HG03521 (cell line): Measurements from ENCODE around the gene SLC25A42.

Source experiments
- ATAC-seq: cut with Tn5 transposase; IDR thresholded peaks from one replicate; pipeline ENCODE4 v1.9.1; 2021; ENCODE audit warnings: mild to moderate bottlenecking, moderate library complexity; ENCODE audit not compliant: unreplicated experiment

The SLC25A42 gene

DNA sequence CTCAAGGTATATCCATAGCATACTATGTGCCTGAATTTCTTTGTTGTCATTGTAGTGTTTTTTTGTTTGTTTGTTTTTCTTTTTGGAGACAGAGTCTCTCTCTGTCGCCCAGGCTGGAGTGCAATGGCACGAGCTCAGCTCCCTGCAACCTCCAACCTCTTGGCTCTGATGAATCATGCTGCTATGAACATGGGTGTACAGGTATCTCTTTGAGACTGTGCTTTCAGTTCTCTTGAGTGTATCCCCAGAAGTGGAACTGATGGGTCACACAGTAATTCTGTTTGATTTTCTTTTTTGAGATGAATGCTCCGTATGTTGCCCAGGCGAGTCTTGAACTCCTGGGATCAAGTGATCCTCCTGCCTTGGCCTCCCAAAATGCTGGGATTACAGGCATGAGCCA lies 13.7 kb upstream of the SLC25A42 start:
- ATAC-seq = no peak

DNA sequence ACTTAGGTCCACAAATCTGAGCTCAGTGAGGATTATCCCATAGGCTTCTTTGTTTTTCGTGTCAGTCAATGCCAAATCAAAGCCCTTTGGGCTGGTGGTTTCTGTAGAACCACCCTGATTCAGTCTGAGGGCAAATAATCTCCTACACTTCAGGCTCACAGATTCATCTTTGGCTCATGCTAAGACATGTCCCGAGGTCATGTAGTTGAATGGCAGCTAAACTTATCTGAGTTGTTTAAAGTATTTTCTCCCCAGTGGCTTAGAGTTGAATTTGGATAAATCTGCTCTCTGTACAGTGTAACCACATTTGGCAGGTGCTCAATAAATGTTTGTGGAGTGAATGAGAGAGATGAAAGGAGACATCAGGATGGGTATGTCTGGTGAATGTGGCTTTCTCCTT lies 13.1 kb upstream of the SLC25A42 start:
- ATAC-seq = no peak

DNA sequence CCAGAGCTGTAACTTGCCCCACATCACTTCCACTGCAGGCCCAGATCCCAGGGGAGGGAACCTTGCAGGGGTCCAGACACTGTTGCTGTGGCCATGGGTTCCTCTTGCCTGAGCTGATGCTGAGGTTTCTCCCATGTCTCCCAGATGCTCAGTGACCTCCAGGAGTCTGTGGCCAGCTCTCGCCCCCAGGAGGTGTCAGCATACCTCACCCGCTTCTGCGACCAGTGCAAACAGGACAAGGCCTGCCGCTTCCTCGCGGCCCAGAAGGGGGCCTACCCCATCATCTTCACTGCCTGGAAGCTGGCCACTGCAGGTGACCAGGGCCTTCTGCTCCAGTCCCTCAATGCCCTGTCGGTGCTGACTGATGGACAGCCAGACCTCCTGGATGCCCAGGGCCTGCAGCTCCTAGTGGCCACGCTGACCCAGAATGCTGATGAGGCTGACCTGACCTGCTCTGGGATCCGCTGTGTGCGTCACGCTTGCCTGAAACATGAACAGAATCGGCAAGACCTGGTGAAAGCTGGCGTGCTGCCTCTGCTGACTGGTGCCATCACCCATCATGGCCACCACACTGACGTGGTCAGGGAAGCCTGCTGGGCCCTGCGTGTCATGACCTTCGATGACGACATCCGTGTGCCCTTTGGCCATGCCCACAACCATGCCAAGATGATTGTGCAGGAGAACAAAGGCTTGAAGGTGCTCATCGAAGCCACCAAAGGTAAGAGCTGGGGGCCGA lies 12.1 kb upstream of the SLC25A42 start:
- no peak for ATAC-seq

DNA sequence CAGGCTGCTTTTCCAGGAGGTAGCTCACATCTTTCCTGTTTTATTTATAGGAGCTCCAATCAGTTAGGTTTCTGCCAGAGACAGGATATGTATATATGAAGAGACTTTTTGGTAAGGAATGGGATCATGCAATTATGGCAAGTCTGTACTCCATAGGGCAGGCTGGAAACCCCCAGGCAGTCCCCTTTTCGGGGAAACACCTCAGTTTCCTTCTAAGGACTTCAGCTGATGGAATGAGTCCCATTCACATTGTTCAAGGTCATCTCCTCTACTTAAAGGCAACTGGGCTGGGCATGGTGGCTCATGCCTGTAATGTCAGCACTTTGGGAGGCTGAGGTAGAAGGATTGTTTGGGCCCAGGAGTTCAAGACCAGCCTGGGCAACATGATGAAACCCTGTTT lies 10.9 kb upstream of the SLC25A42 start:
- ATAC-seq = no peak

DNA sequence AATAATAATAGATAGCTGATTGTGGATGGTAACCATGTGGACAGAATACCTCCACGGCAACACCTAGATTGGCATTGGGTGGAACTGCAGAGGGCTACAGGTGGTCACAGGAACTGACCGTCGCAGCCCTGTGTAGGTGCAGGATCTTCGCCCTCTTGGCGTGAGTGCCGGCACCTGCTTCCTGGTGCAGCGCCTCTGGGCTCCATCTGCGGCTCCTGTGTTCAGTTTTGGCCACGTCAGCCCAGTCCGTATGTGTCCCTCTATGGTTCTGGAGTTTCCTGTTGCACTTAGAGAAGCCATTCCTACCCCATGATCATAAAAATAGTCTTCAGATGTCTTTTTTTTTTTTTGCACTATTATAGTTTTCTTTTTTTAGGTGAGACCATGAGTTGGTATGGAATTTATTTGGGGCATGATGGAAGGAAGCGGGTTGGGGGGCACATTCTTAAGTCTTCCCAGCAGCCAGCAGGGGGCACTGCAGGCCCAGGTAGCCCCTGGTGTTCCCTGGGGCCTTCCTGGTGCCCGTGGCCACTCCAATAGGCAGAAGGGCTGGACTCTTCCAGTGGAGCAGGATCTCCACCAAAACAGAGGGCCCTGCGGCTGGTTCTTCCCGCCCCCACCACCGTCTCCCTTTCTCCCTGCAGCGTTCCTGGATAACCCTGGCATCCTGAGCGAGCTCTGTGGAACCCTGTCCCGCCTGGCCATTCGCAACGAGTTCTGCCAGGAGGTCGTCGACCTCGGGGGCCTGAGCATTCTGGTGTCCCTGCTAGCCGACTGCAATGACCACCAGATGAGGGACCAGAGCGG lies 10.1 kb upstream of the SLC25A42 start:
- no peak for ATAC-seq

DNA sequence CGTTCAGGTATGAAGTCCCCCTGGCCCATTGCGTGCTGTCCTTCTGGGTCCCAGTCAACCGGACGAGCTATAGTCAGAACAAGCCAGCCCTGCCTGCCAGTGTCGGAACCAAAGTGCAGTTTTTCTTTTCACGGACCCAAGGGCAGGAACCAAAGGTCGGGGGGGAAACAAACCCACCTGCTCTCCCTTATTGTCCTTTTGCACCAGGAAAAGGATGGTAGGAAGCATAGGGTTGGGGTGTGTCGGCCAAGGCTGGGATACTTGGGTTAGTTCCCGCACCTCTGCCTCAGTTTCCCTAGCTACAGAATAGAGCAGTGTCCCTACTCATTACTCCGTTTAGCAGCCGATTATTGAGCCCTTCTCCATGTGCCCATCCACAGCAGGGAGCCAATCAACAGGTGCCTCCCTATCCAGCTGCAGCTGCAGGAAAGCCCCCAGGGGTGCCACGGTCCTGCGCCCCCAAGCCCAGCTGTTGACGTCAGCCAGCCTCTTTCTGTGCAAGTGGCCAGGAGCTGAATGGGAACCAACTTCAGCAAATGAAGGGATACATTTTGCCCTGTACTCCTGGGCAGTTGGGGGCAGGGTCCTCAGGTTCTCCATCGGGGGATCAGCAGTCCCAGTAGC lies 9.4 kb upstream of the SLC25A42 start:
- no peak for ATAC-seq

DNA sequence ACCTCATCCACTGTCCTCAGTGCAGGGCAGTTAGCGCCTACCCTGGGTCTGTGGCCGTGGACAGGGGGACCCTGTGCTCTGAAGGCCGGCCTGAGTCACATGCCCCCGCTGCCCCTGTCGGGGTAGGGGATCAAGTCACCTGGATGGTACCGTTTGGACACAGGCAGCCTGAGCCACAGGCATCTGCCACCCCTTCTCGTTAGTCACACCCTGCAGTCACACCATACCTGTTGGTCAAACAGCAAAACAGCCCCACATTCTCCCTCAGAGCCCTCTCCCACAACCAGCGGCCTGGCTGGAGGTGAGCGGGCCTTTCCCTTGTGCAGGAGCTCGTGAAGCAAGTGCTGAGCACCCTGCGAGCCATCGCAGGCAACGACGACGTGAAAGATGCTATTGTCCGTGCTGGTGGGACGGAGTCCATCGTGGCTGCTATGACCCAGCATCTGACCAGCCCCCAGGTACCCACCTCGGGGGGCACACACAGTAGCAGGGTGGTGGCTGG lies 8.8 kb upstream of the SLC25A42 start:
- ATAC-seq = no peak

DNA sequence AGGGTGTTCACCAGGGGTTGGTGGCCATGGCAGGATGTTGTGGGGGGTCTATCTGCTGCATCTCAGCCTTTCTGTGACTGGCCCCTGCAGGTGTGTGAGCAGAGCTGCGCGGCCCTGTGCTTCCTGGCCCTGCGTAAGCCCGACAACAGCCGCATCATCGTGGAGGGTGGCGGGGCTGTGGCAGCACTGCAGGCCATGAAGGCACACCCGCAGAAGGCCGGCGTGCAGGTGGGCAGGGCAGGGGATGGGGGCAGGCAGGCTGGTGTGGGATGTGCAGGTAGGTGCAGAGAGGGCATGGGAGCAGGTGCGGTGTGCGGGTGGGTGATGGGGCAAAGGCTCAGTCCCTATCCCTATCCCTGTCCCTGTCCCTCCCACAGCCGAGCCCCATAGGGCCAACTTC lies 8.1 kb upstream of the SLC25A42 start:
- ATAC-seq = no peak

DNA sequence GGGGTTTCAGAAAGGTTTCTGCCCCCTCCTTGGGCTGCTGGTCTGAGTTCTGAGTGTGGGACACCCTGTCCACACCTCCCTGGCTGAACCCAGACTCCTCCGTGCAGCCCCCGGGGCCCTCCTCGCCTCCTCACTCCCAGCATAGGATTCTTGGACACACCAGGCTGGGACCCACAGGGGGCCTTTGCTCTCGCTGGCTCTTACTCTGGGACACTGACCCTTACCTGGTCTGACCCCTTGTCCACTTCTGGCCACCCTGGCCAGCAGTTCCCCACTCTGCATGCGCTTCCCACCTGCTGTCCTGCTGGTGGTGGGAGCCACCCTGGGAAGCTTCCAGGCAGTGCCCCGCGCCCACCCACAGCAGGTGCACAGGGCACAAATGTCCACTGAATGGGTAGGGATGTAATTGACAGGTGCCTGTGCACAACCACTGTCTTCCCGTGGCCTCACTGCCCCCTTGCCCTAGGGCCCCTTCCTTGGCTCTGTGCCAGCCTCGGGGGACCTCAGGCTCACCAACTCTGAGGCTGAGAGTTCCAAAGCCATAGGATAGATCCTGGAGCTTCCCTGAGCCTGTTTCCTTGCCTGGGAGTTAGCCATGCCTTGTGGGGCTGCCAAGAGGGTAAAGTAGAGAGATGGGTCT lies 7.0 kb upstream of the SLC25A42 start:
- no peak for ATAC-seq

DNA sequence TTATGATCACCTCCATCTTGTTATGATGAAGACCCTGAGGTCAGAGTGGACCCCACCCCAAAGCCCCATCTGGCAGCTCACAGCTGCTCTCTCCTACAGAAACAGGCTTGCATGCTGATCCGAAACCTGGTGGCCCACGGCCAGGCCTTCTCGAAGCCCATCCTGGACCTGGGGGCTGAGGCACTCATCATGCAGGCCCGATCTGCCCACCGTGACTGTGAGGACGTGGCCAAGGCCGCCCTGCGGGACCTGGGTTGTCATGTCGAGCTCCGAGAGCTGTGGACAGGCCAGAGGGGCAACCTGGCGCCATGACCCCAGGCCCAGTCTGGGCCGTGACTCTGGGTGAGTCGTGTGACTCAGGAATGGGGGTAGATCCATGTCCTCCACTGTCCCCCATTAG lies 6.5 kb upstream of the SLC25A42 start:
- no peak for ATAC-seq

DNA sequence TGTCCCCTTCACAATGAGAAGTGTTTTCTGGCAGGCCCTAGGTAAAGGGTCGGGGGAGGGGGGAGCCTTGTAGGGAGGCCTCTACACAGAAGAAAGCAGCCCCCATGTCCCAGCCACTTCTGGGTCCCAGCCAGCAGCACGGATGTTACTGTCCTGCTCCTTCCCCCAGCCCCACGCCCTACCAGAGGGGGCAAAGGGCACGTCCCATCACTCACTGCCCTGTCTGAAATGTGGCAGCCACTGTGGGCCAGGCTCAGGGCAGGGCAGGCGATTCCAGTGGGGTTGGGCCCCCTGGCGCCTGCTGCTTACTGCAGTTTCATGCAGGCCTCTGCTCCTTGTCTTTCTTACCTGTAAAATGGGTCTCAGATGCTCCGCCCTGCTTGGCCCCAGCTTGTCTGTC lies 6.1 kb upstream of the SLC25A42 start:
- no peak for ATAC-seq

DNA sequence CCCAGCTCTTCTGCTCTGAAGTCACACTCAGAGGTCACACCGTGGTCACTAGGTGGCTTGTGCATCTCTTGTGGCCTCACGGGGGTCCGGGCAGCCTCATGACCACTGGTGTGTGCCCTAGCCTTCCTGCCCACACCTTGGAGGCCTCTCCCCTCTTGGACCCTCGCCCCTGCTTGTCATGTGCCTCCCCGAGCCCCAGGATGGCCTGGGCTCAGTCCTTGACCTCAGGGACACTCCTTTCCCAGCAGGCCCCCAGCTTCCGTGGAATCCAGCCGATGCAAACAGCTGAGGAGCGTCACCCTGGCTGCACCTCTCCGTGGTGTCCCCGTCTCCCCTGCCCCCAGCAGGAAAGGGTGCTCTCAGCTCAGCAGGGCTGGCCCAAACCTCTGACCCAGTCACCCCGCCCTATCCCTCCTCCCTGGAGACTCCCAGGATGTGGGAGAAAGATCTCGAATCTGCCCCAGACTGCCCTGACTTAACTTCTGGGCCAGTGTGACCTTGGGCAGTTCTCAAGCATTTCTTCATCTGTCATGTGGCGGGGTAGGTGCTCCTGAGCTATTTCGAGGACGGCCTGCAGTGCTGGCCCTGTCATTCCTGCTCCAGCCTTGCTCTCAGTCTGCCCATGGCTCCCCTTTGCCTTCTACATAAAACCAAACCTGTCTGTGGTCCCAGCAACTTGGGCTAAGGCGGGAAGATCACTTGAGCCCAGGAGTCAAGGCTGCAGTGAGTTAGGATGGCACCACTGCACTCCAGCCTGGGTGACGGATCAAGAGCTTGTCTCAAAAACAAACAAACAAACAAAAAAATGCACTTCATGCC lies 4.6 kb upstream of the SLC25A42 start:
- no peak for ATAC-seq

DNA sequence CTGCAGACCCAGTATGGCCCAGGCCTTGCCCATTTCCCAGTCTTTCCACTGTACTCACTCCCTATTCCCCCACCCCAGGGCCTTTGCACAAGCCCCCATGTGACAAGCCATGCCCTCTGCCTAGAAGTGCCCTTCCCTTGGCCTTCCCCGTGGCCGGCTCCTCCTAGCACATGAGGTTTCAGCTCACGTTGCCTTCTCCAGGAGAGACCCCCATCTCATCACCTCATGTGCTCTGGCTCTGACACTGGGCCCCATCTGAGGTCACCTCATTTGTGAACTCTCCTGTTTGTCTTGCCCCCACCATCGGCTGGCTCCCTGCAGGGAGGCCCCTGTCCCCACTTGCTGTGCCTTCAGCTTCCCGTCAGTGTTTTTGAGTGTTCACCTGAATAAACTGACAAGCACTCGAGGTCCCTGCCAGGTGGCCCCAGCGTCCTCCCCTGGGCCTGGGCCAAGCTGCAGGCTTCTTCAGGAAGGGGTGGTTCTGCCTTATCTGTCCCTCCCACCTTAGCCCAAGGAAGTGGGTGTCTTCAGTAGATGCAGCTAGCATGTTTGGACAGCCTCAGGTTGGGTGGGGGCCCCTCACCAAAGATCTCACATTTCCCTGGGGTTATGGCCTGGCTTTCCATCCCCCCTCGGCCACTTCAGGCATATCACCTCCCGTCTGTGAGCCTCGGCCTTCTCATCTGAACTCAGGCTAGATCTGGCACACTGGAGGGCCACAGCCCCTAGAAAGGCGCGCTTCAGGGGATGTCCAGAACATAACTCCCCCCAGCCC lies 3.8 kb upstream of the SLC25A42 start:
- ATAC-seq = no peak

DNA sequence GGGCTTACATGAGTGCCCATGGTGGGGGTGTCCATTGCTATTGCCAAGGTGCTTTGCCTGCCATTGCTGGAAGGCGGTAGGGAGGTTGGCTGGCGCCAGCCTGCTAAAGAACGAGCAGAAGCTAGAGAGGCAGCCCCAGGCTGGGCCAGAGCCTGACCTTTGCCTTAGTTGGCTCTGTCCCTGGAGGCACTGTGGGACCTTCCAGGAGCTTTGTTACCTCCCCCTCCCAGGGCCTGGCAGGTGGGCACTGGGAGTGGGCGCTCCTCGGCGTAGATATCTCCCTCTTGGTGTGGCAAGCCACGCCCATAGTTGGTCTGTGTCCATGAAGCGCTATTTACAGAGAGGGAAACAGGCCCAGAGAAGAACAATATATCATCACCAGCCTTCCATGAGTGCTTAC lies 2.3 kb upstream of the SLC25A42 start:
- ATAC-seq = no peak

DNA sequence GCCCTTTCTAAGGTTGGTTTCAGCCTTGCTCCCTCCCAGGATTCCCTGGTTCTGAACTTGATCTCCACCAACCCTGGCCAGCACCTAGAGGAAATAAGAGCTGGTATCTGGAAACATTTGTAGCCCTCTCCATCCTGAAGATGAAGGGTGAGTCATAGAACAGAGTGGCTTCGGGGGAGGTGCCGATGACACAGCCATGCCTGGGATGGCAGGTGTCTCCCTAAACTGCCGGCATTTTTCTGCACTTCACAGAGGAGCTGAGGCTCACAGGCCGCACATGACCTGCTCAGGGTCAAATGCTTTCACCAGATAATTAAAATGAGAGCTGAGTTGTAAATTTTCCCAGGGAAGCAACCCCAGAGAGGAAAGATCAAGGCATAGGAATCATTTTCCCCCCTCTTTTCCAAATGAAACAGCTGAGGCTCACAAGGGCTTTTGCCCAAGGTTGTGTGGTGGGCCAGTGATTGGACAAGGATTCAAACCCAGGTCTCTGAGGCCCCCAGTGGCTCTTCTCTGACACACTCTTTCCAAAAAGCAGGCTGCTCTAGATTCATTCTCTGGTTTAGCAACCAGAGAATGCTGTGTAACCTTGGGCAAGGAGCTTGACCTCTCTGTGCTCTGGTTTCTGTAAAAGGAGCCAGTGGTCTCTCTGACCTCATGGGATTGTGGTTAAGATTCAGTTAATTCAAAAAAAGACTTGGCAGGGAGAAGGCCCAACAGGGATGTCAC lies 1.2 kb upstream of the SLC25A42 start:
- no peak for ATAC-seq

DNA sequence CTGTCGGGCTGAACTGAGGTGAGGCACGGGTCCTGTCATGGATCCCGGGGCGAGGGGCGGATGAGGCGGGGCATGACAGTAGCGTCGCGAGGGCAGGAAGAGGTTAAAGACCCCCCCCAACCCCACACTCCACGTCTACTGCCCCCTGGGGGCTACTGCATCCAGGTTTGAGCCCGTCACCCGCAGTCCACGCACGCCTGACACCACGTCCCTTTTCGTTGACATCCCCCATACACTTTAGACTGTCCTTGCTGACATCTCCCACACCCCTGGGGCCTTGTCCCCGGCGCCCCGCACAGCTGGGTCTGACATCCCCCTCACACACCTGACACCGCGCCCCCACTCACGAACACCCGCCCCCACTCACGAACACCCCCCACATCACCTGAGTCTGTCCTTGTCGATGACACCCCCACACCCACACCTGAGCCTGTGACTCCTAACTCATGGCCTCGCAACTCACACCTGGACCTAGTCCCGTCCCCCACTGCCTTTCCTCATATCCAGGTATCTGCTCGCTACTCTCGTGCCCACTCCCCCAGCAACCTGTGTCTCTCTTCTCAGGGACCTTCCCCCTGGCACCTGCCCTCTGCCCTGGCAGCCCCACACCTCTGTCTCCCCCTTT lies 416 bp downstream of the SLC25A42 start:
- ATAC-seq = no peak

DNA sequence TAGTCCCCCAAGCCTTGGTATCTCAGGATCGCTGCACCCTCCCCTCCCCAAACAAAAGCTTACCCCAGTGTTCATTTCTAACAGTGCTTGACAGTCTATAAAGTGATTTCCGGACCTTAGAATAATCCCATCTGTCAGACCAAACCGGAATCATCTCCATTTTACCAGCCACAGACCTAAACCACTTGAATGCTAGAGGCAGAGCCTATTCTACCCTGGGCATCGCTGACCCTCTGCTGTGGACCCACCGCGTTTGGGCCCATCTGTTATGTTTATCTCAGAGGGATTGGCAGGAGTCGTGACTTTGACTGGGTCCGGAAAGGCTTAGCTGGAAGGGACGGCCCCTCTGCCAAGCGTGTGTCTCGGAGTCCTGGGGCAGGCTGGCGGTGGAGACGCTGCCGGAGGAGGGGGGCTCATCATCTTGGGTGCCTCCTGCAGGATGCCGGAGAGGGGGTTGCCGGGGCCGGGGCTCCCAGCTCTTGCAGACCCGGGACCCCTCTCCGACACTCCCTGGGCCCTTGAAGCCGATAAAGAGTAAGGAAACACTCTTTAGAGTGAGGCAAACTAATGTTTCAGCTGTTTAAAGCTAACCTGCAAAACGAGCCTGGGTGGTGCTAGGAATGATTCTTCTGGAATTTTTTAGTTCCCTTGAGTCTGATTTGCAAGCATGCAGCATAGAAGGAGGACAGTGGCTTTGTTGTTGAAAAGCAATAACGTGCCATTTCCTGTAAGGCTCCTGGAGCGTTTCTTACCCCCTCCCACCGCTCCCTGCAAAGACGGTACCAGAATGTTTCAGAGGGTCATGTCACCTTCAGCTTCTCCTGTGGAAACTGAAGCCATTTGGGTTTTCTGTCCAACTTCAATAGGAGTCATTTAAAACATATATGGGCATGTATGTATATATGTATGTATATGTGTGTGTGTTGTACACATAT lies 1.3 kb downstream of the SLC25A42 start:
- no peak for ATAC-seq
